Erythroblast (primary cell): ENCODE results near the gene RFNG.

Source experiments
- DNase-seq, 2 experiments: peaks; one replicate each; lab custom pipeline; 2025; lab: John Stamatoyannopoulos, UW
- GATA1 ChIP-seq: IDR thresholded peaks from 2 replicates; pipeline ENCODE4 v1.6.1; 2011; ENCODE audit warnings: low read depth, mild to moderate bottlenecking, control low read depth, low read length, moderate library complexity
- POLR2A ChIP-seq: IDR thresholded peaks from 2 replicates; pipeline ENCODE4 v1.6.1; 2011; ENCODE audit warnings: mild to moderate bottlenecking, low read length

Gene RFNG

DNA sequence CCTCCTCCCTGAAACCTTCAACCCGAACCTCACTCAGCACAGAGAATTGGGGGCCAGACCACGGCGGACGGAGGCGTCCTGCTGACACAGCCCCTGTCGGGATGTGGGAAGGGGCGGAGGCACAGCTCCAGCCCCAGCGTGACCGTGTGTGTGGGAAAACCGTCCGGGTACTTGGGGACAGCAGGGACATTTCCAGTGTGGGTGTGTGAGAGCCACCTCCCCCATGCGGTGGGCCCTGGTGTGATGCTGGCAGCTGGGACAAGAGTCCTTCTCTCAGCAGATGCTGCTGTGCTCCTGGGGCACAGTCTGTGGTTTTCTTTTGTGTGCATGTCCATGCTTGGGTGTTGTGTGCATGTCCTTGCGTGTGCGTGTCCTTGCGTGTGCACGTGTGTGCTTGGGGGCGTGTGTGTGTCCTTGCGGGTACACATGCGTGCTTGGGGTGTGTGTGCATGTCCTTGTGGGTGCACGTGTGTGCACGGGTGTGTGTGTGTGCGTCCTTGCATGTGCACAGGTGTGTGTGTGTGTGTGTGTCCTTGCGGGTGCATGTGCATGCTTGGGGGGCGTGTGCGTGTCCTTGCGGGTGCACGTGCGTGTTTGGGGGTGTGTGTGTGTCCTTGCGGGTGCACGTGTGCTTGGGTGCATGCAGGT lies 45.8 kb downstream of the RFNG start:
- no peak for DNase-seq
- no peak for TF ChIP-seq POLR2A
- TF ChIP-seq GATA1 = no peak

DNA sequence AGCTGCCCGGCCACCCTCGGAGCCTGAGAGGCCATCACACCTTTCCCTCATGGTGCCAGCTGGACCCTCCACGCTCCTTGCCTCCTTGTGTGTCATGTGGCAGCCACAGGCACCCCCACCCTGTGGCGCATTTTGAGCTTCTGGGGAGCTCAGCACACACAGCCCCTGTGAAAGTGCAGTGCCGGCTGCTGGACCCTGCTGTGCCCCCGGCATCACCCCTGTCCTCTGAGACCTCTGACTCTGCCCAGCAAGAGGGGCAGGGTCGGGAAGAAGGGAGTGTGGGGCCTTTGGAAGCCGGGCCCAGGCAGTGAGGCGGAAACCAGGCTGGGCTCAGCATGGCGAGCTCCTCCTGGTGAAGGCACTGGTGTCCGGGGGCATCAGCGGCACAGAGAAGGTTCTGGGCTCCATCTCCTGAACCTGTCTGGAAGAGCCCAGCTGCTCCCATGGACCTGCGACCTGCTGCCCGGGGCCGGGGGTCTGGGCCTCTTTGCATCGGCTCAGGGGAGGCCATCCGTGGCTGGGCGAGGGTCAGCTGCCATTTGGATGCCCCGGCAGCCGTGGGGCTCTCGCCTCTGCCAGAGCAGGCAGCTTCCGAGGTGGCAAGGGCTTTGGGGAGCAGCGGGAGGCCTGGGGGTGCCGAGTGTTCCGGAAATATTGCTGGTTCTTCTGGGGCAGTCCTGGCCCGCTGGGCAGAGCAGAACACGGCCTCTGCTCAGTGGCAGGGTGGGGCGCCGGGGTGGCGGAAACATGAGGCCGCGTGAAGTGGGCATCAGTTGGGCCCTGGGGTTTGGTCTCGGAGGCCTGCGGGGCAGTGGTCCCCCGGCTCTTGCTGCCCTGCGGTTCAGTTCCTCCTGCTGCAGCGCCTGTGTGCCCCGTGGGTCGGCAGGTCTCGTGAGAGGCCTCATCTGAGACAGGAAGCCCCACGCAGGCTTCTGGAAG lies 46.8 kb downstream of the RFNG start:
- TF ChIP-seq POLR2A (no peak), GATA1 (no peak)
- DNase-seq = no peak

DNA sequence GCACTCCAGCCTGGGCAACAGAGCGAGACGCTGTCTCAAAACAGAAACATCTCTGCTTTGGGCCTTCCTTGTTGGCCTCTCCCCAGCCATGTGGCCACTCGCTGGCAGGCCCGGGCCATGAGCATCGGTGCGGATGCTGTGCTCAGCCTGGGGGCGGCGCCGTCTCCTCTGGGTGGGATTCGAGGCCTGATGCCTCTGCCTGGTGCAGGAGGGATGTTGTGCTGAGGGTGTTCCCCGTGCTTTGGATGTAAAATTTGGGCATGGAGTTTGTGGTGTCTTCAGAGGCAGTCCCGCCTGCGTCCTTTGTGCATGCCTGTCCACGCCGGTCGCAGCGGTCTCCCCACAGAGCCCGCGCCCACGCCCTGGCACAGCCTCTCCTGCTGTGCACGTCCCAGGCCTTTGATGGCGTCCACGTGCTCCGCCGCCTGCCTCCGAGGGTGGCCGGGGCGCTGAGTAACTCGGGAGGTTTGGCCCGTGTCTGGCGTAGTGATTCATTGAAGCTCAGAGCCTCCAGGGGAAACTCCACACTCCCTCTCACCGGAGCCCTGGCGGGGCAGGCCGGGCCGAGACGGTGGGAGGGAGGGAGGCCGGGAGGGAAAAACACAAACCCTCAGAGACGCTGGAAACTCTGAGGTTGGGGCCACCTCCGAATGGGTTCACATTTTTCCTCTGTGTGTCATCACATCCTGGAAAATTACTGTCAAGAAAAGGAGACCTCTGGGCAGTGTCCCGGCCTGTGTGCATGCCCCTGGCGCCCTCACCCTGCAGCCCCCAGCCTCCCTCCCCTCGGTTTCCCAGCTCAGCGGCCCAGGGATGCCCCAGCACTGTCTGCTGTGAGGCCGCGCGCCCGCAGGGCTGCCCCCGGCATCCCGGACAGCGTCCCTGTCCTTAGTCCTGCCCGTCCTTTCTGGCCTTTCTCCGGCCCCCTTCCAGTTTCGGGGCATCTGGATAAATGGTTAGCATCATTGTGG lies 47.9 kb downstream of the RFNG start:
- no peak for DNase-seq
- TF ChIP-seq GATA1 (no peak), POLR2A (no peak)

DNA sequence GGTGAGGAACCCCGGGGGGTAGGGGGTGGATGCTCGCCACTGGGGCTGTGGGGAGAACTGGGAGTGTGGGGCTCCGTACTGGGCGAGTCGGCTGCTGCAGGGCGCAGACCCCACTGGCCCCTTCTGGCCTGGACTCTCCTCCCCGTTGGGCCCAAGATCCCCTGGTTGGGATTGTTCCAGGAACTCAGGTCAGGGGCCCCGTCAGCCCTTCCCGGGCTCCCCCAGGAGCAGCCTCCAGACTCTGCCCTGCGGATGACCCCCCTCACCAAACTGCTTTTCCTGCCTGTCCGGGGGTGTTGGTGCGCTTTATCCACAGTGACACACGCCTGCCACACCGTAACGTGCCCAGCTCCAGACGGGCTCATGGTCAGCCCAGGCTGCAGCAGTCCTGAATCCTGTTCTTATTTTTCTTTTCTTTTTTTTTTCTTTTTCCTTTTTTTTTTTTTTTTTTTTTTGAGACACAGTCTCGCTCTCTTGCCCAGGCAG lies 50.0 kb downstream of the RFNG start:
- no peak for TF ChIP-seq GATA1
- TF ChIP-seq POLR2A = no peak
- no peak for DNase-seq

DNA sequence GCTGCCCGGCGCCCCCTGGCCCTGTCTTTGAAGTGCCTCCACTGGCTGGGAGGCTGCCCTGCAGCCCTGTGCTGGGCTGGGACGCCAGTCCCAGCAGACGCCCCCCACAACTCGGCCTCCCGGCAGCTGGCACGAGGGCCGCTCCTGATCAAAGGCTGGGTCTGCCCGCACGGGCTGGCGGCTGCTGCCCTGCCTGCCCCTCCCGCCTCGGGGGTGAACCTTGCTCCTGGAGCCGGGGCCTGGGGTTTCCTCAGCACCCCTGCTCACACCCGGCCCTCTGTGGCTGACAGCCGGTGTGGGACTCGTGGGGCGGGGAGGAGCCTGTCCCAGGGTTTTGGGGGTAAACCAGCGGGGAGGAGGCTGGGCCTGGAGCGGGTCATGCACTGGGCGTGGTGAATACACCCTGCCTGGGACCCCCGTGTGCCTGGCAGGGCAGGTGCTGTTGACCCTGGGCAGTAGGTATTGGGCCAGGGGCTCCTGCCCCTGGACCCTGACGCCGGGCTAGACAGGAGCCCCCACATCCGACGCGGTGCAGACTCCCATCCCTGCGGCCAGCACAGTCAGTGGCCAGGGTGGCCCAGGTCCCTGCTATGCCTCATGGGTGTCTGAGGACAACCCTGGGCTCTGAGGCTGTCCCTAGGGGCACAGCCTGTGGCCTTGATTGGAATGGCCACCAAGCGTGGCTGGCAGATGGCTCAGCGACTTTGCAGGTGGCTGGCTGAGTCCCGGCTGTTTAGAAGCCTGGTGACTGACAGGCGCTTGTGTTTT lies 50.6 kb downstream of the RFNG start:
- TF ChIP-seq POLR2A (no peak), GATA1 (no peak)

DNA sequence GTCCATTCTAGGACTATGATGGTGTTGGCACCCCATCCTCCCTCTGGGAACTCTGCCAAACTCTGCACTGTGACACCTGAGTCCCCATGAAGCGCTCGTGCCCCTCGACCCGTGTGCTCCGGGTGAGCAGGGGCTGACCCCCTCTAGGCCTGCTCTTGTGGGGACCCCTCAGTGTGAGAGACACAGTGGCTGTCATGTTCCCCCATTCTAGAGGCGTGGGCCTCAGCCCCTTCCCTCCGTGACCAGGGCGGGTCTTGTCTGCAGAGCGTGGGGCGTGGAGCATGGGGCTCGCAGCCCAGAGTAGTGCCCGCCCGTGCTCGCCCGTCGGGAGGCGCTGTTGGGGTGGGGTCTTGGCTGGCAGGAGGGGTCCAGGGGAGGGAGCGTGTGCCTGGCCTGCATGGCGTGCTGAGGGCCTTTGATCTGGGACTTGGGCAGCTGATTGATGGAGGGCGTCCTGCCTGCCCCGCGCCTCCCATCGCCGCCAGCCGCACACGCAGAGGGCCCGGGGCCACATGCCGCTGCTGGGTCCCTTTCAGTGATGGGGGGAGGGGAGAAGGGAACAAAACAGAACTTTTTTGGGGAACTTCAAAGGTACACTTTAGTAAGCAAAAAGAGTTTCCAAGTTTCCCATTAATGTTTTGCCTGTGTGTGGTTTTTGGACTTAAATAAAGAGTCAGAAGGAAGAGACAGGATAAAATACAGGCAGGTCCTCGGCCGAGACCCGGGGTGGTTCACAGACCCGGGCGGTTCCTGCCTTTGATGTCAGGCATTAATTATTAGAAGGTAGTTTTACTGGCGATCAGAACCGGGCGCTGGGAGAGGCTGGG lies 51.4 kb downstream of the RFNG start:
- no peak for DNase-seq
- no peak for TF ChIP-seq GATA1
- no peak for TF ChIP-seq POLR2A

More for the DNA sequence above, 50.6 kb downstream of the RFNG start:
- DNase-seq = no peak

DNA sequence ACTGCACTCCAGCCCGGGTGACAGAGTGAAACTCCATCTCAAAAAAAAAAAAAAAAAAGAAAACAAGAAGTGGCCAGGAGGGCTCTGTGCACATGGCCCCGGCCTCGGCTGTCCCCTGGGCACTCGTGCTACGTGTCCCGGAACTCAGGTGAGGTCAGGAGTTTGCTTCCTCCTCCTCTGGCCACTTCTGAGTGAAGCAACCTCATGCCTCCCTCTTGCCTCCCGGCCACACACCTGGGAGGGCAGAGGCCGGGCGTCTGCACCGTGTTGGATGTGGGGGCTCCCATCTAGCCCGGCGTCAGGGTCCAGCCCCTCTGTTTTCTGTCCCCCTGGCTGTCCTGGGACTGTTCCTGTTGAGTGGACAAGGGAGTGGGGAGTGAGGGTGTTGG lies 52.0 kb downstream of the RFNG start:
- no peak for DNase-seq
- no peak for TF ChIP-seq GATA1
- no peak for TF ChIP-seq POLR2A

DNA sequence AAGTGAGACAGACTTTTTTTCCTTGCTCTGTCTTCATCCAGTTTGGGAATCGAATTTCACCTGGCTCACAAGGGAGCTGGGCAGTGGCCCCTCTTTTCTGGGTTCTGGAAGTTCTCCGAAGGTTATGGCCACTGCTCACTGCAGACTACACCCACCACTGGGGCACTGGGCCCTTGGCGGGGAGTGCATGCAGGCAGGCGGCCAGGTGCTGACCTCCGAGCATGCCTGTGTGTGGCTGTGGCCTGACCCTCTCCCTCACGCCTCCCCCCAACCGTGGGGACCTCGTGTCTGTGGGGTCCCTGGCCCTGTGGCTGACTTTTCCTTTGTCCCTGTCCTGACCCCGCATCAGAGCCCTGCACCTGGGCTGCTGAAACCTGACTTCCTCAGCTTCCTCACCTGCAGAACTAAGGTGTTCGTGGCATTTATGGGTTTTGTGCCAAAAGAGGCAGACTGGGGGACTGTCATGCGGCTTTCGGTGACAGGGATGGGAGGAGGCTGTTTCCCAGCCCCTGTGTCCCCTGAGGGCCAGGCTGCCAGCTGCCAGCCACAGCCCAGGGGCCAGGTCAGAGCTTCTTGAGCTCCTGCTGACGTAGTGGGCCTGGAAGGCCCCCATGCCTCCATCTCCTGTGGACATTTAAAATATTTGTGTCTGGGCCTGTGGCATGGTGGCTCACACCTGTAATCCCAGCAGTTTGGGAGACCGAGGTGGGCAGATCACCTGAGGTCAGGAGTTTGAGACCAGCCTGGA lies 52.7 kb downstream of the RFNG start:
- TF ChIP-seq GATA1 (no peak), POLR2A (no peak)
- DNase-seq = no peak

DNA sequence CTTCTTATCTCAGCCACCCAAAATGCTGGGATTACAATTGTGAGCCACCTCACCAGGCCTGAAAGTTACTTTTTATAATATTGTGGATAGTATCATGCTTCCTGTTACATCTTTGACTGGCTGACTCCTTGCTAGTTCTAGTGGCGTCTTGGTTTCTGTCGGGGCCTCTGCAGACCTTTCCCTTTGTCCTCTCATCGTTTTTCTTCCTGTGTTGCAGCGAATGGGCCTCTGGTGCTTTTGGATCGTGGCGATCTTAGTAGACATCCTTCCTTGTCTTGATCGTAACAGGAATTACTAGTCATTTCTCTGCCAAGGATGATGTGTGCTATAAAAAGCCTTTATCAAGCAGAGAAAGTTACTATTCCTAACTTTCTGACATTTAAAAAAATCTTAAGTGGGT lies 53.4 kb downstream of the RFNG start:
- TF ChIP-seq POLR2A (no peak), GATA1 (no peak)
- DNase-seq = no peak
